WTC11 (cell line): ENCODE results near the gene RANBP10. TPM values are rescaled to one million over a fixed set of nuclear protein-coding genes. Genes with fewer than 3 reads are reported as not detected.

Source experiments
- ATAC-seq: fragments of 200-7000 bp; cut with Tn5 transposase; 2 replicates; pipeline ENCODE4 v1.10.0; 2021; ENCODE audit warnings: mild to moderate bottlenecking, moderate library complexity
- CTCF ChIA-PET: fragments of 300-600 bp; sonication (Branson Sonifier 250); formaldehyde crosslinking; loops from one replicate; lab custom pipeline; 2021; ENCODE audit warnings: antibody characterized with exemption; lab: Charles Lee
- POLR2A ChIA-PET: fragments of 350-600 bp; sonication (Branson Sonifier 250); formaldehyde crosslinking; loops from one replicate; lab custom pipeline; 2021; ENCODE audit warnings: antibody characterized with exemption; lab: Charles Lee
- DNase-seq: peaks from one replicate; pipeline ENCODE4 v3.0.0; 2021; ENCODE audit warnings: low spot score
- H3K27ac Mint-ChIP-seq: 2 replicates; pipeline ENCODE4 v1.8.0; 2021; ENCODE audit warnings: mixed read lengths
- H3K27me3 Mint-ChIP-seq: 2 replicates; pipeline ENCODE4 v1.8.0; 2021; ENCODE audit warnings: low read depth, mild to moderate bottlenecking, moderate library complexity, mixed read lengths
- H3K36me3 Mint-ChIP-seq: 2 replicates; pipeline ENCODE4 v1.8.0; 2021; ENCODE audit warnings: mixed read lengths
- H3K4me1 Mint-ChIP-seq: 2 replicates; pipeline ENCODE4 v1.8.0; 2022; ENCODE audit warnings: mixed read lengths
- H3K4me3 Mint-ChIP-seq: 2 replicates; pipeline ENCODE4 v1.8.0; 2021; ENCODE audit warnings: mild to moderate bottlenecking, moderate library complexity, mixed read lengths
- H3K9me3 Mint-ChIP-seq: 2 replicates; pipeline ENCODE4 v1.8.0; 2021; ENCODE audit warnings: mixed read lengths
- CREB1 ChIP-seq: sonication (generic); formaldehyde crosslinking; IDR thresholded peaks from 2 replicates; pipeline ENCODE4 v1.8.0; 2023; ENCODE audit warnings: mild to moderate bottlenecking, missing genetic modification reagents
- EMX1 ChIP-seq: fragments of 250-450 bp; sonication (Bioruptor Pico); IDR thresholded peaks from 2 replicates; pipeline ENCODE4 v1.8.0; 2021; ENCODE audit warnings: mild to moderate bottlenecking
- ETV6 ChIP-seq: sonication (generic); formaldehyde crosslinking; IDR thresholded peaks from 2 replicates; pipeline ENCODE4 v1.8.1; 2022; ENCODE audit warnings: mild to moderate bottlenecking, missing genetic modification reagents
- JAZF1 ChIP-seq: fragments of 250-450 bp; sonication (Bioruptor Pico); IDR thresholded peaks from 2 replicates; pipeline ENCODE4 v1.9.0; 2021; ENCODE audit warnings: moderate library complexity, mild to moderate bottlenecking, inconsistent platforms
- NR1H2 ChIP-seq: sonication (generic); formaldehyde crosslinking; IDR thresholded peaks from 2 replicates; pipeline ENCODE4 v1.9.0; 2021; ENCODE audit warnings: mild to moderate bottlenecking, moderate library complexity, missing genetic modification reagents
- PRRX2 ChIP-seq: fragments of 250-450 bp; sonication (Bioruptor Pico); IDR thresholded peaks from 2 replicates; pipeline ENCODE4 v1.8.0; 2021; ENCODE audit warnings: mild to moderate bottlenecking
- ZNF317 ChIP-seq: sonication (generic); formaldehyde crosslinking; IDR thresholded peaks from 2 replicates; pipeline ENCODE4 v1.8.1; 2023; ENCODE audit warnings: low read depth, mild to moderate bottlenecking, moderate library complexity, missing genetic modification reagents, borderline replicate concordance
- total RNA-seq: library from RNA; stranded (reverse); gene quantifications from 3 replicates; pipeline ENCODE4 v1.2.3, GENCODE V29; 2021
- TF ChIP-seq, protein P1 (sequence below): sonication (generic); formaldehyde crosslinking; IDR thresholded peaks from 2 replicates; pipeline ENCODE4 v1.8.1; 2022; ENCODE audit warnings: missing genetic modification reagents, borderline replicate concordance
- TF ChIP-seq, protein P2 (sequence below): sonication (generic); formaldehyde crosslinking; conservative IDR thresholded peaks from 2 replicates; pipeline ENCODE4 v1.8.1; 2023; ENCODE audit warnings: mild to moderate bottlenecking, low read depth, missing genetic modification reagents, moderate library complexity
- TF ChIP-seq, protein P3 (sequence below): sonication (generic); formaldehyde crosslinking; IDR thresholded peaks from 2 replicates; pipeline ENCODE4 v1.8.1; 2023; ENCODE audit warnings: mild to moderate bottlenecking, moderate library complexity, missing genetic modification reagents
- TF ChIP-seq, protein P4 (sequence below): sonication (generic); formaldehyde crosslinking; IDR thresholded peaks from 2 replicates; pipeline ENCODE4 v1.8.0; 2023; ENCODE audit warnings: missing genetic modification reagents
- TF ChIP-seq, protein P5 (sequence below): sonication (generic); formaldehyde crosslinking; IDR thresholded peaks from 2 replicates; pipeline ENCODE4 v1.8.0; 2023; ENCODE audit warnings: missing genetic modification reagents, mild to moderate bottlenecking, borderline replicate concordance
- TF ChIP-seq, protein P6 (sequence below): sonication (generic); formaldehyde crosslinking; IDR thresholded peaks from 2 replicates; pipeline ENCODE4 v1.8.0; 2022; ENCODE audit warnings: mild to moderate bottlenecking, missing genetic modification reagents
- TF ChIP-seq, protein P7 (sequence below): sonication (generic); formaldehyde crosslinking; conservative IDR thresholded peaks from 2 replicates; pipeline ENCODE4 v1.8.1; 2022; ENCODE audit warnings: mild to moderate bottlenecking, missing genetic modification reagents

The RANBP10 gene
- total RNA-seq, 1 experiment from 2014 or later, result 14.0 TPM

DNA sequence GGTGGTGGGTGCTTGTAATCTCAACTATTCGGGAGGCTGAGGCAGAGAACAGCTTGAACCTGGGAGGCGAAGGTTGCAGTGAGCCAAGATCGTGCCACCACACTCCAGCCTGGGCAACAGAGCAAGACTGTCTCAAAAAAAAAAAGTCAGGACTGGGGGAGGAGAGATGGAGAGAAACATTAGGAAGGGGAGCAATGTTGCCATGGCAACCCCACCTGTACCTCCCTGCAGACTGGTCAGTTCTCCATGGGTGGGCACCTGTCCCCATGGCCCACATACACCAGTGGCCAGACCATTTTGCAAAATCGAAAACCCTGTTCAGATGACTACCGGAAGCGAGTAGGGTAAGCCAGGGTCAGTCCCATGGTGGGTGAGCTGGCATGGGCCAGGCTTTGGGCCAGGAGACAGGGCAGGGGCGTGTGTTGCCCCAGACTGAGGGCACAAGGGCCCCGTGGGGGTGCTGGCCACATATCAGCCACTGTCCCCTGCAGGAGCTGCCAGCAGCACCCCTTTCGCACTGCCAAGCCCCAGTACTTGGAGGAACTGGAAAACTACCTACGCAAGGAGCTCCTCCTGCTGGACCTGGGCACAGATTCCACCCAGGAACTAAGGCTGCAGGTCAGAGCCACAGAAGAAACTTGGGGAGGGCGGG, 14.4 kb upstream of the RANBP10 start:
- CTCF ChIA-PET, result interaction anchor here (0.6 to 1.5 kb wide), 9 partner anchors 11 to 689 kb away, joined by 3 to 6 read pairs (median 3); partner anchors contain the start of genes RANBP10 and TSNAXIP1
- H3K4me1 Mint-ChIP-seq, result peaks cover 7% of the 10 kb centered on the region
- no peak for DNase-seq
- TF ChIP-seq ZNF317 (CRISPR knock-in tag) (no peak), ETV6 (CRISPR knock-in tag) (no peak), CREB1 (CRISPR knock-in tag) (no peak), NR1H2 (no peak), EMX1 (no peak), JAZF1 (CRISPR knock-in tag) (no peak), PRRX2 (CRISPR knock-in tag) (no peak)
- TF ChIP-seq, protein P1, sequence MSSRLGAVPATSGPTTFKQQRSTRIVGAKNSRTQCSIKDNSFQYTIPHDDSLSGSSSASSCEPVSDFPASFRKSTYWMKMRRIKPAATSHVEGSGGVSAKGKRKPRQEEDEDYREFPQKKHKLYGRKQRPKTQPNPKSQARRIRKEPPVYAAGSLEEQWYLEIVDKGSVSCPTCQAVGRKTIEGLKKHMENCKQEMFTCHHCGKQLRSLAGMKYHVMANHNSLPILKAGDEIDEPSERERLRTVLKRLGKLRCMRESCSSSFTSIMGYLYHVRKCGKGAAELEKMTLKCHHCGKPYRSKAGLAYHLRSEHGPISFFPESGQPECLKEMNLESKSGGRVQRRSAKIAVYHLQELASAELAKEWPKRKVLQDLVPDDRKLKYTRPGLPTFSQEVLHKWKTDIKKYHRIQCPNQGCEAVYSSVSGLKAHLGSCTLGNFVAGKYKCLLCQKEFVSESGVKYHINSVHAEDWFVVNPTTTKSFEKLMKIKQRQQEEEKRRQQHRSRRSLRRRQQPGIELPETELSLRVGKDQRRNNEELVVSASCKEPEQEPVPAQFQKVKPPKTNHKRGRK, result no peak
- TF ChIP-seq, protein P2, sequence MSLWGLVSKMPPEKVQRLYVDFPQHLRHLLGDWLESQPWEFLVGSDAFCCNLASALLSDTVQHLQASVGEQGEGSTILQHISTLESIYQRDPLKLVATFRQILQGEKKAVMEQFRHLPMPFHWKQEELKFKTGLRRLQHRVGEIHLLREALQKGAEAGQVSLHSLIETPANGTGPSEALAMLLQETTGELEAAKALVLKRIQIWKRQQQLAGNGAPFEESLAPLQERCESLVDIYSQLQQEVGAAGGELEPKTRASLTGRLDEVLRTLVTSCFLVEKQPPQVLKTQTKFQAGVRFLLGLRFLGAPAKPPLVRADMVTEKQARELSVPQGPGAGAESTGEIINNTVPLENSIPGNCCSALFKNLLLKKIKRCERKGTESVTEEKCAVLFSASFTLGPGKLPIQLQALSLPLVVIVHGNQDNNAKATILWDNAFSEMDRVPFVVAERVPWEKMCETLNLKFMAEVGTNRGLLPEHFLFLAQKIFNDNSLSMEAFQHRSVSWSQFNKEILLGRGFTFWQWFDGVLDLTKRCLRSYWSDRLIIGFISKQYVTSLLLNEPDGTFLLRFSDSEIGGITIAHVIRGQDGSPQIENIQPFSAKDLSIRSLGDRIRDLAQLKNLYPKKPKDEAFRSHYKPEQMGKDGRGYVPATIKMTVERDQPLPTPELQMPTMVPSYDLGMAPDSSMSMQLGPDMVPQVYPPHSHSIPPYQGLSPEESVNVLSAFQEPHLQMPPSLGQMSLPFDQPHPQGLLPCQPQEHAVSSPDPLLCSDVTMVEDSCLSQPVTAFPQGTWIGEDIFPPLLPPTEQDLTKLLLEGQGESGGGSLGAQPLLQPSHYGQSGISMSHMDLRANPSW (CRISPR knock-in tag), result no peak
- TF ChIP-seq, protein P3, sequence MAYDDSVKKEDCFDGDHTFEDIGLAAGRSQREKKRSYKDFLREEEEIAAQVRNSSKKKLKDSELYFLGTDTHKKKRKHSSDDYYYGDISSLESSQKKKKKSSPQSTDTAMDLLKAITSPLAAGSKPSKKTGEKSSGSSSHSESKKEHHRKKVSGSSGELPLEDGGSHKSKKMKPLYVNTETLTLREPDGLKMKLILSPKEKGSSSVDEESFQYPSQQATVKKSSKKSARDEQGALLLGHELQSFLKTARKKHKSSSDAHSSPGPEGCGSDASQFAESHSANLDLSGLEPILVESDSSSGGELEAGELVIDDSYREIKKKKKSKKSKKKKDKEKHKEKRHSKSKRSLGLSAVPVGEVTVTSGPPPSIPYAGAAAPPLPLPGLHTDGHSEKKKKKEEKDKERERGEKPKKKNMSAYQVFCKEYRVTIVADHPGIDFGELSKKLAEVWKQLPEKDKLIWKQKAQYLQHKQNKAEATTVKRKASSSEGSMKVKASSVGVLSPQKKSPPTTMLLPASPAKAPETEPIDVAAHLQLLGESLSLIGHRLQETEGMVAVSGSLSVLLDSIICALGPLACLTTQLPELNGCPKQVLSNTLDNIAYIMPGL (CRISPR knock-in tag), result no peak
- TF ChIP-seq, protein P4, sequence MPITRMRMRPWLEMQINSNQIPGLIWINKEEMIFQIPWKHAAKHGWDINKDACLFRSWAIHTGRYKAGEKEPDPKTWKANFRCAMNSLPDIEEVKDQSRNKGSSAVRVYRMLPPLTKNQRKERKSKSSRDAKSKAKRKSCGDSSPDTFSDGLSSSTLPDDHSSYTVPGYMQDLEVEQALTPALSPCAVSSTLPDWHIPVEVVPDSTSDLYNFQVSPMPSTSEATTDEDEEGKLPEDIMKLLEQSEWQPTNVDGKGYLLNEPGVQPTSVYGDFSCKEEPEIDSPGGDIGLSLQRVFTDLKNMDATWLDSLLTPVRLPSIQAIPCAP (CRISPR knock-in tag), result no peak
- TF ChIP-seq, protein P5, sequence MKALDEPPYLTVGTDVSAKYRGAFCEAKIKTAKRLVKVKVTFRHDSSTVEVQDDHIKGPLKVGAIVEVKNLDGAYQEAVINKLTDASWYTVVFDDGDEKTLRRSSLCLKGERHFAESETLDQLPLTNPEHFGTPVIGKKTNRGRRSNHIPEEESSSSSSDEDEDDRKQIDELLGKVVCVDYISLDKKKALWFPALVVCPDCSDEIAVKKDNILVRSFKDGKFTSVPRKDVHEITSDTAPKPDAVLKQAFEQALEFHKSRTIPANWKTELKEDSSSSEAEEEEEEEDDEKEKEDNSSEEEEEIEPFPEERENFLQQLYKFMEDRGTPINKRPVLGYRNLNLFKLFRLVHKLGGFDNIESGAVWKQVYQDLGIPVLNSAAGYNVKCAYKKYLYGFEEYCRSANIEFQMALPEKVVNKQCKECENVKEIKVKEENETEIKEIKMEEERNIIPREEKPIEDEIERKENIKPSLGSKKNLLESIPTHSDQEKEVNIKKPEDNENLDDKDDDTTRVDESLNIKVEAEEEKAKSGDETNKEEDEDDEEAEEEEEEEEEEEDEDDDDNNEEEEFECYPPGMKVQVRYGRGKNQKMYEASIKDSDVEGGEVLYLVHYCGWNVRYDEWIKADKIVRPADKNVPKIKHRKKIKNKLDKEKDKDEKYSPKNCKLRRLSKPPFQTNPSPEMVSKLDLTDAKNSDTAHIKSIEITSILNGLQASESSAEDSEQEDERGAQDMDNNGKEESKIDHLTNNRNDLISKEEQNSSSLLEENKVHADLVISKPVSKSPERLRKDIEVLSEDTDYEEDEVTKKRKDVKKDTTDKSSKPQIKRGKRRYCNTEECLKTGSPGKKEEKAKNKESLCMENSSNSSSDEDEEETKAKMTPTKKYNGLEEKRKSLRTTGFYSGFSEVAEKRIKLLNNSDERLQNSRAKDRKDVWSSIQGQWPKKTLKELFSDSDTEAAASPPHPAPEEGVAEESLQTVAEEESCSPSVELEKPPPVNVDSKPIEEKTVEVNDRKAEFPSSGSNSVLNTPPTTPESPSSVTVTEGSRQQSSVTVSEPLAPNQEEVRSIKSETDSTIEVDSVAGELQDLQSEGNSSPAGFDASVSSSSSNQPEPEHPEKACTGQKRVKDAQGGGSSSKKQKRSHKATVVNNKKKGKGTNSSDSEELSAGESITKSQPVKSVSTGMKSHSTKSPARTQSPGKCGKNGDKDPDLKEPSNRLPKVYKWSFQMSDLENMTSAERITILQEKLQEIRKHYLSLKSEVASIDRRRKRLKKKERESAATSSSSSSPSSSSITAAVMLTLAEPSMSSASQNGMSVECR (CRISPR knock-in tag), result no peak
- TF ChIP-seq, protein P6, sequence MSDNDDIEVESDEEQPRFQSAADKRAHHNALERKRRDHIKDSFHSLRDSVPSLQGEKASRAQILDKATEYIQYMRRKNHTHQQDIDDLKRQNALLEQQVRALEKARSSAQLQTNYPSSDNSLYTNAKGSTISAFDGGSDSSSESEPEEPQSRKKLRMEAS (CRISPR knock-in tag), result no peak
- TF ChIP-seq, protein P7, sequence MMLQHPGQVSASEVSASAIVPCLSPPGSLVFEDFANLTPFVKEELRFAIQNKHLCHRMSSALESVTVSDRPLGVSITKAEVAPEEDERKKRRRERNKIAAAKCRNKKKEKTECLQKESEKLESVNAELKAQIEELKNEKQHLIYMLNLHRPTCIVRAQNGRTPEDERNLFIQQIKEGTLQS (CRISPR knock-in tag), result no peak
- TF ChIP-seq, all 79 proteins: peak for 0
- H3K27ac Mint-ChIP-seq, result no peak overlapping the region
- no peak overlapping the region for H3K4me3 Mint-ChIP-seq
- ATAC-seq, result no peak
- POLR2A ChIA-PET, result no interaction called here
- no peaks in the 10 kb centered on the region for H3K27me3 Mint-ChIP-seq
- H3K36me3 Mint-ChIP-seq, result no peaks in the 10 kb centered on the region
- H3K9me3 Mint-ChIP-seq, result no peaks in the 10 kb centered on the region
